HepG2 (cell line): Measurements from ENCODE around the gene ABHD17A. TPM values are rescaled to one million over a fixed set of nuclear protein-coding genes. Genes with fewer than 3 reads are reported as not detected.

ENCODE experiments used
- DMAP1 ChIP-seq: IDR thresholded peaks from 2 replicates; pipeline ENCODE4 v1.6.1; 2016
- MEF2D ChIP-seq: sonication (generic); formaldehyde crosslinking; IDR thresholded peaks from 2 replicates; pipeline ENCODE4 v1.5.1; 2020; ENCODE audit warnings: mild to moderate bottlenecking, missing genetic modification reagents
- NPAS2 ChIP-seq: sonication (generic); formaldehyde crosslinking; IDR thresholded peaks from 2 replicates; pipeline ENCODE4 v1.8.0; 2022; ENCODE audit warnings: mild to moderate bottlenecking, missing genetic modification reagents, borderline replicate concordance
- TBL1XR1 ChIP-seq: fragments of 150-350 bp; IDR thresholded peaks from 2 replicates; pipeline ENCODE4 v1.6.1; 2014; ENCODE audit warnings: borderline replicate concordance, low read length; ENCODE audit not compliant: partially characterized antibody
- ZBTB20 ChIP-seq: sonication (generic); formaldehyde crosslinking; IDR thresholded peaks from 2 replicates; pipeline ENCODE4 v1.8.1; 2023; ENCODE audit warnings: missing genetic modification reagents, low read depth, mild to moderate bottlenecking, borderline replicate concordance
- ZFX ChIP-seq: sonication (generic); formaldehyde crosslinking; IDR thresholded peaks from 2 replicates; pipeline ENCODE4 v1.4.0; 2020; ENCODE audit warnings: mild to moderate bottlenecking, low read depth, missing genetic modification reagents, moderate library complexity
- ZKSCAN1 ChIP-seq: fragments of 150-350 bp; IDR thresholded peaks from 2 replicates; pipeline ENCODE4 v1.6.1; 2014; ENCODE audit warnings: low read length
- ZNF572 ChIP-seq: sonication (generic); formaldehyde crosslinking; IDR thresholded peaks from 2 replicates; pipeline ENCODE4 v1.5.1; 2020; ENCODE audit warnings: mild to moderate bottlenecking, missing genetic modification reagents
- ZNF709 ChIP-seq: sonication (generic); formaldehyde crosslinking; IDR thresholded peaks from 2 replicates; pipeline ENCODE4 v1.5.0; 2020; ENCODE audit warnings: mild to moderate bottlenecking, missing genetic modification reagents
- polyA plus RNA-seq, 8 experiments: library from polyadenylated mRNA; depleted of rRNA in 3 of 8; stranded (reverse) in 7 of 8; unstranded in 1 of 8; fragments of >200 nt; fragmentation: Illumina TruSeq in 4 of 8; extraction: Trizol in 4 of 8; gene quantifications; 2 replicates each; pipeline versions ENCODE4 v1.2.1 to v1.2.3, GENCODE V29; 2011 to 2016; ENCODE audit warnings: low read depth in 4 of 8, missing spikeins in 1 of 8, mixed read lengths in 1 of 8; ENCODE audit not compliant: insufficient read depth in 1 of 8
- total RNA-seq, 5 experiments: library from RNA; depleted of rRNA; stranded (reverse); fragments of >200 nt; fragmentation: Illumina TruSeq; extraction: Trizol; gene quantifications; 2 replicates each; pipeline ENCODE4 v1.2.3, GENCODE V29; 2016; ENCODE audit warnings: low read depth in 1 of 5
- TF ChIP-seq, protein P1 (sequence below): sonication (generic); formaldehyde crosslinking; IDR thresholded peaks from 2 replicates; pipeline ENCODE4 v1.5.0; 2020; ENCODE audit warnings: mild to moderate bottlenecking, low read depth, missing genetic modification reagents, borderline replicate concordance
- TF ChIP-seq, protein P2 (sequence below): fragments of 450-650 bp; IDR thresholded peaks from 2 replicates; pipeline ENCODE4 v1.6.1; 2016
- TF ChIP-seq, protein P3 (sequence below): sonication (generic); formaldehyde crosslinking; conservative IDR thresholded peaks from 2 replicates; pipeline ENCODE4 v1.8.0; 2022; ENCODE audit warnings: low read depth, missing genetic modification reagents
- TF ChIP-seq, protein P4 (sequence below): sonication (generic); formaldehyde crosslinking; IDR thresholded peaks from 2 replicates; pipeline ENCODE4 v1.4.0; 2020; ENCODE audit warnings: missing genetic modification reagents
- TF ChIP-seq, protein P5 (sequence below): sonication (generic); formaldehyde crosslinking; IDR thresholded peaks from 2 replicates; pipeline ENCODE4 v1.4.0; 2020; ENCODE audit warnings: low read depth, missing genetic modification reagents
- TF ChIP-seq, protein P6 (sequence below): sonication (generic); formaldehyde crosslinking; IDR thresholded peaks from 2 replicates; pipeline ENCODE4 v1.5.0; 2020; ENCODE audit warnings: mild to moderate bottlenecking, missing genetic modification reagents

The ABHD17A gene
- total and polyA plus RNA-seq, 2 of the 13 experiments (the other 11 are each of a cell fraction or from before 2014, with no cell fraction given): 27.7 to 40.8 TPM

DNA sequence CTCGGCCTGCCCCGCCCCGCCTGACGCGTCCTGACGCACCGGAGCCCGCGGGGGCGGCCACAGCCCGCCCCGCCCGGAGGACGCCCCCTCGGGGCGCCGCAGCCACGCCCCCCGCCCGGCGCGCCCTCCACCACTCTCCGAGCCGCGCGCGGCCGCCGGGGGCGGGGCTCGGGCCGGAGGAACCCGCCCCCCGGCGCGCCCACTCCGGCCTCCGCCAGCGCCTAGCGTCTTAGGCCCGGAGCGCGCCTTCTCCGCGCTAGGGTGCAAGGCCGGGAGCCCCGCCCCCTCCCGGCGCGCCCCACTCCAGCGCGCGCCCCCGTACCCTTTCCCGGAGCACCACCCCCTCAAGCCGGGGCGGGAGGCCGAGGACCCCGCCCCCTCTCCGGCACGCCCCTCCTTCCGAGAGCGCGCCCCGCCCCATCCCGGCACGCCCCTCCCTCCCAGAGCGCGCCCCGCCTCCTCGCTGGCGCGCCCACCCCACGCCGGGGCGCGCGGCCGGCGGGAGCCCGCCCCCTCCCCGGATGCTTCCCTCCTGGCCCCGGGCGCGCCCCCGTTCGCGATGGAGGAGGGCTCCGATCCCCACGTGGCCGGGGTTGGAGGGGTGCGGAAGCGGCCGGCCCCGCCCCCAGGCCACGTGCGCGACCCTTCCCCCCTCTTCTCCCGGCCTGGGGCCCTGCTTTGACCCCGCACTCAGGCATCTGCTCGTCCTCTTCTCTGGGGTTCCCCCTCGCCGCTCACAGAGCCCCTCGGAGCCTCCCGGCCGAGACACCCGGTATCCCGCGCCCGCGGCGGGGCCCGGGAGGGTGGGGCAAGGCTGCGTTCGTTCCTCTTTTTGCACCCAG is 21.4 kb downstream of the ABHD17A start (continued):
- TF ChIP-seq ZBTB20 (0 out of 2 replicates have a peak, but pooled peaks have one; percentile 29), ZKSCAN1 (no peak), NPAS2 (CRISPR knock-in tag) (peak; percentile 79; the same call in 1 of the 2 replicates), MEF2D (0 out of 2 replicates have a peak, but pooled peaks have one; percentile 18), ZFX (0 out of 2 replicates have a peak, but pooled peaks have one; percentile 39), TBL1XR1 (no peak), ZNF572 (CRISPR knock-in tag) (no peak), DMAP1 (CRISPR knock-in tag) (peak; percentile 95), ZNF709 (CRISPR knock-in tag) (no peak)
- TF ChIP-seq, protein P1, sequence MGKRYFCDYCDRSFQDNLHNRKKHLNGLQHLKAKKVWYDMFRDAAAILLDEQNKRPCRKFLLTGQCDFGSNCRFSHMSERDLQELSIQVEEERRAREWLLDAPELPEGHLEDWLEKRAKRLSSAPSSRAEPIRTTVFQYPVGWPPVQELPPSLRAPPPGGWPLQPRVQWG (CRISPR knock-in tag): no peak
- TF ChIP-seq, protein P2, sequence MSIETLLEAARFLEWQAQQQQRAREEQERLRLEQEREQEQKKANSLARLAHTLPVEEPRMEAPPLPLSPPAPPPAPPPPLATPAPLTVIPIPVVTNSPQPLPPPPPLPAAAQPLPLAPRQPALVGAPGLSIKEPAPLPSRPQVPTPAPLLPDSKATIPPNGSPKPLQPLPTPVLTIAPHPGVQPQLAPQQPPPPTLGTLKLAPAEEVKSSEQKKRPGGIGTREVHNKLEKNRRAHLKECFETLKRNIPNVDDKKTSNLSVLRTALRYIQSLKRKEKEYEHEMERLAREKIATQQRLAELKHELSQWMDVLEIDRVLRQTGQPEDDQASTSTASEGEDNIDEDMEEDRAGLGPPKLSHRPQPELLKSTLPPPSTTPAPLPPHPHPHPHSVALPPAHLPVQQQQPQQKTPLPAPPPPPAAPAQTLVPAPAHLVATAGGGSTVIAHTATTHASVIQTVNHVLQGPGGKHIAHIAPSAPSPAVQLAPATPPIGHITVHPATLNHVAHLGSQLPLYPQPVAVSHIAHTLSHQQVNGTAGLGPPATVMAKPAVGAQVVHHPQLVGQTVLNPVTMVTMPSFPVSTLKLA: peak; percentile 98
- TF ChIP-seq, protein P3, sequence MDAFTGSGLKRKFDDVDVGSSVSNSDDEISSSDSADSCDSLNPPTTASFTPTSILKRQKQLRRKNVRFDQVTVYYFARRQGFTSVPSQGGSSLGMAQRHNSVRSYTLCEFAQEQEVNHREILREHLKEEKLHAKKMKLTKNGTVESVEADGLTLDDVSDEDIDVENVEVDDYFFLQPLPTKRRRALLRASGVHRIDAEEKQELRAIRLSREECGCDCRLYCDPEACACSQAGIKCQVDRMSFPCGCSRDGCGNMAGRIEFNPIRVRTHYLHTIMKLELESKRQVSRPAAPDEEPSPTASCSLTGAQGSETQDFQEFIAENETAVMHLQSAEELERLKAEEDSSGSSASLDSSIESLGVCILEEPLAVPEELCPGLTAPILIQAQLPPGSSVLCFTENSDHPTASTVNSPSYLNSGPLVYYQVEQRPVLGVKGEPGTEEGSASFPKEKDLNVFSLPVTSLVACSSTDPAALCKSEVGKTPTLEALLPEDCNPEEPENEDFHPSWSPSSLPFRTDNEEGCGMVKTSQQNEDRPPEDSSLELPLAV (CRISPR knock-in tag): no peak
- TF ChIP-seq, protein P4, sequence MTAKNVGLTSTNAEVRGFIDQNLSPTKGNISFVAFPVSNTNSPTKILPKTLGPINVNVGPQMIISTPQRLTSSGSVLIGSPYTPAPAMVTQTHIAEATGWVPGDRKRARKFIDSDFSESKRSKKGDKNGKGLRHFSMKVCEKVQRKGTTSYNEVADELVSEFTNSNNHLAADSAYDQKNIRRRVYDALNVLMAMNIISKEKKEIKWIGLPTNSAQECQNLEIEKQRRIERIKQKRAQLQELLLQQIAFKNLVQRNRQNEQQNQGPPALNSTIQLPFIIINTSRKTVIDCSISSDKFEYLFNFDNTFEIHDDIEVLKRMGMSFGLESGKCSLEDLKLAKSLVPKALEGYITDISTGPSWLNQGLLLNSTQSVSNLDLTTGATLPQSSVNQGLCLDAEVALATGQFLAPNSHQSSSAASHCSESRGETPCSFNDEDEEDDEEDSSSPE: peak; percentile 50
- TF ChIP-seq, protein P5, sequence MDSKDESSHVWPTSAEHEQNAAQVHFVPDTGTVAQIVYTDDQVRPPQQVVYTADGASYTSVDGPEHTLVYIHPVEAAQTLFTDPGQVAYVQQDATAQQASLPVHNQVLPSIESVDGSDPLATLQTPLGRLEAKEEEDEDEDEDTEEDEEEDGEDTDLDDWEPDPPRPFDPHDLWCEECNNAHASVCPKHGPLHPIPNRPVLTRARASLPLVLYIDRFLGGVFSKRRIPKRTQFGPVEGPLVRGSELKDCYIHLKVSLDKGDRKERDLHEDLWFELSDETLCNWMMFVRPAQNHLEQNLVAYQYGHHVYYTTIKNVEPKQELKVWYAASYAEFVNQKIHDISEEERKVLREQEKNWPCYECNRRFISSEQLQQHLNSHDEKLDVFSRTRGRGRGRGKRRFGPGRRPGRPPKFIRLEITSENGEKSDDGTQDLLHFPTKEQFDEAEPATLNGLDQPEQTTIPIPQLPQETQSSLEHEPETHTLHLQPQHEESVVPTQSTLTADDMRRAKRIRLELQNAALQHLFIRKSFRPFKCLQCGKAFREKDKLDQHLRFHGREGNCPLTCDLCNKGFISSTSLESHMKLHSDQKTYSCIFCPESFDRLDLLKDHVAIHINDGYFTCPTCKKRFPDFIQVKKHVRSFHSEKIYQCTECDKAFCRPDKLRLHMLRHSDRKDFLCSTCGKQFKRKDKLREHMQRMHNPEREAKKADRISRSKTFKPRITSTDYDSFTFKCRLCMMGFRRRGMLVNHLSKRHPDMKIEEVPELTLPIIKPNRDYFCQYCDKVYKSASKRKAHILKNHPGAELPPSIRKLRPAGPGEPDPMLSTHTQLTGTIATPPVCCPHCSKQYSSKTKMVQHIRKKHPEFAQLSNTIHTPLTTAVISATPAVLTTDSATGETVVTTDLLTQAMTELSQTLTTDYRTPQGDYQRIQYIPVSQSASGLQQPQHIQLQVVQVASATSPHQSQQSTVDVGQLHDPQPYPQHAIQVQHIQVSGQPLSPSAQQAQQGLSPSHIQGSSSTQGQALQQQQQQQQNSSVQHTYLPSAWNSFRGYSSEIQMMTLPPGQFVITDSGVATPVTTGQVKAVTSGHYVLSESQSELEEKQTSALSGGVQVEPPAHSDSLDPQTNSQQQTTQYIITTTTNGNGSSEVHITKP (CRISPR knock-in tag): no peak
- TF ChIP-seq, protein P6, sequence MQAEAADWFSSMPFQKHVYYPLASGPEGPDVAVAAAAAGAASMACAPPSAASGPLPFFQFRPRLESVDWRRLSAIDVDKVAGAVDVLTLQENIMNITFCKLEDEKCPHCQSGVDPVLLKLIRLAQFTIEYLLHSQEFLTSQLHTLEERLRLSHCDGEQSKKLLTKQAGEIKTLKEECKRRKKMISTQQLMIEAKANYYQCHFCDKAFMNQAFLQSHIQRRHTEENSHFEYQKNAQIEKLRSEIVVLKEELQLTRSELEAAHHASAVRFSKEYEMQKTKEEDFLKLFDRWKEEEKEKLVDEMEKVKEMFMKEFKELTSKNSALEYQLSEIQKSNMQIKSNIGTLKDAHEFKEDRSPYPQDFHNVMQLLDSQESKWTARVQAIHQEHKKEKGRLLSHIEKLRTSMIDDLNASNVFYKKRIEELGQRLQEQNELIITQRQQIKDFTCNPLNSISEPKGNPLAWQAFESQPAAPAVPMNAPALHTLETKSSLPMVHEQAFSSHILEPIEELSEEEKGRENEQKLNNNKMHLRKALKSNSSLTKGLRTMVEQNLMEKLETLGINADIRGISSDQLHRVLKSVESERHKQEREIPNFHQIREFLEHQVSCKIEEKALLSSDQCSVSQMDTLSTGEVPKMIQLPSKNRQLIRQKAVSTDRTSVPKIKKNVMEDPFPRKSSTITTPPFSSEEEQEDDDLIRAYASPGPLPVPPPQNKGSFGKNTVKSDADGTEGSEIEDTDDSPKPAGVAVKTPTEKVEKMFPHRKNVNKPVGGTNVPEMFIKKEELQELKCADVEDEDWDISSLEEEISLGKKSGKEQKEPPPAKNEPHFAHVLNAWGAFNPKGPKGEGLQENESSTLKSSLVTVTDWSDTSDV (CRISPR knock-in tag): no peak; the same call in 1 of the 2 replicates
